ENCODE data around the gene TEKT5.

TEKT5 gene

DNA sequence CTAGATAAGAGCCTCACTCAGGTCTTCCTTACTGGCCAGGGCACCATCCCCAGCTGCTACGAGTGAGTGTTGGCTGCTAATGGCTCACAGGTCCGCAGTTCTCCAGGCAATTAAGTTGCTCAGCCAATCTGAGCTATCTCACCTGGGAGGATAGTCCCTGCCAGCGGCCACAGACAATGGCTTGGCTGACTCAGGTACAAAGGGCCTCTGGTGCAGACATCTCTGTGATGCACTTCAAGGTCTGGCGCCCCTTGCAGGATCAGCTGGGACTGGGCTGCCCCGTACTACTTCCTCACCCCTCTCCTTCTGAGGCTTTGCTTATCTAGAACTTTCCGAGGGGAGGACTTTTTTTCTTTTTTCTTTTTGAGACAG is 65.2 kb downstream of the TEKT5 start:
- Histone ChIP-seq H3K27ac (replicated peaks) (no peak overlapping the region), H3K27me3 (ENCODE audit: insufficient read depth, poor library complexity, severe bottlenecking) (no peaks in the 10 kb centered on the region), H3K4me3 (replicated peaks; ENCODE audit: insufficient read depth, low read length) (no peak overlapping the region)
- no peak for DNase-seq (ENCODE audit: low read depth in 1 of 2, low spot score in 1 of 2)
- no peak for TF ChIP-seq CTCF (IDR thresholded peaks at IDR 0.05; ENCODE audit: insufficient read depth, low read length)
- TF ChIP-seq, protein P1, sequence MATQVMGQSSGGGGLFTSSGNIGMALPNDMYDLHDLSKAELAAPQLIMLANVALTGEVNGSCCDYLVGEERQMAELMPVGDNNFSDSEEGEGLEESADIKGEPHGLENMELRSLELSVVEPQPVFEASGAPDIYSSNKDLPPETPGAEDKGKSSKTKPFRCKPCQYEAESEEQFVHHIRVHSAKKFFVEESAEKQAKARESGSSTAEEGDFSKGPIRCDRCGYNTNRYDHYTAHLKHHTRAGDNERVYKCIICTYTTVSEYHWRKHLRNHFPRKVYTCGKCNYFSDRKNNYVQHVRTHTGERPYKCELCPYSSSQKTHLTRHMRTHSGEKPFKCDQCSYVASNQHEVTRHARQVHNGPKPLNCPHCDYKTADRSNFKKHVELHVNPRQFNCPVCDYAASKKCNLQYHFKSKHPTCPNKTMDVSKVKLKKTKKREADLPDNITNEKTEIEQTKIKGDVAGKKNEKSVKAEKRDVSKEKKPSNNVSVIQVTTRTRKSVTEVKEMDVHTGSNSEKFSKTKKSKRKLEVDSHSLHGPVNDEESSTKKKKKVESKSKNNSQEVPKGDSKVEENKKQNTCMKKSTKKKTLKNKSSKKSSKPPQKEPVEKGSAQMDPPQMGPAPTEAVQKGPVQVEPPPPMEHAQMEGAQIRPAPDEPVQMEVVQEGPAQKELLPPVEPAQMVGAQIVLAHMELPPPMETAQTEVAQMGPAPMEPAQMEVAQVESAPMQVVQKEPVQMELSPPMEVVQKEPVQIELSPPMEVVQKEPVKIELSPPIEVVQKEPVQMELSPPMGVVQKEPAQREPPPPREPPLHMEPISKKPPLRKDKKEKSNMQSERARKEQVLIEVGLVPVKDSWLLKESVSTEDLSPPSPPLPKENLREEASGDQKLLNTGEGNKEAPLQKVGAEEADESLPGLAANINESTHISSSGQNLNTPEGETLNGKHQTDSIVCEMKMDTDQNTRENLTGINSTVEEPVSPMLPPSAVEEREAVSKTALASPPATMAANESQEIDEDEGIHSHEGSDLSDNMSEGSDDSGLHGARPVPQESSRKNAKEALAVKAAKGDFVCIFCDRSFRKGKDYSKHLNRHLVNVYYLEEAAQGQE (IDR thresholded peaks at IDR 0.05; ENCODE audit: insufficient replicate concordance, low read depth), result no peak

- peak in 1 of 2 experiments; percentile 47 for DNase-seq (ENCODE audit: low read depth in 1 of 2, low spot score in 1 of 2)
- TF ChIP-seq GABPA (IDR thresholded peaks at IDR 0.05; ENCODE audit: low read depth) (no peak), SPI1 (IDR thresholded peaks at IDR 0.05; ENCODE audit: borderline replicate concordance, low read depth) (no peak), POLR2AphosphoS5 (IDR thresholded peaks at IDR 0.05; ENCODE audit: low read depth) (no peak), CTCF (IDR thresholded peaks at IDR 0.05; ENCODE audit: insufficient read depth, low read length) (no peak)
- TF ChIP-seq, protein P1 (IDR thresholded peaks at IDR 0.05; ENCODE audit: insufficient replicate concordance, low read depth), result no peak
- H3K4me3 ChIP-seq (replicated peaks; ENCODE audit: insufficient read depth, low read length), result no peak overlapping the region
- no peaks in the 10 kb centered on the region for H3K27me3 ChIP-seq (ENCODE audit: insufficient read depth, poor library complexity, severe bottlenecking)
- no peak overlapping the region for H3K27ac ChIP-seq (replicated peaks)
Measured at GRCh38 chr16:10625595-10626357, 69.0 kb downstream of the TEKT5 start.

DNA sequence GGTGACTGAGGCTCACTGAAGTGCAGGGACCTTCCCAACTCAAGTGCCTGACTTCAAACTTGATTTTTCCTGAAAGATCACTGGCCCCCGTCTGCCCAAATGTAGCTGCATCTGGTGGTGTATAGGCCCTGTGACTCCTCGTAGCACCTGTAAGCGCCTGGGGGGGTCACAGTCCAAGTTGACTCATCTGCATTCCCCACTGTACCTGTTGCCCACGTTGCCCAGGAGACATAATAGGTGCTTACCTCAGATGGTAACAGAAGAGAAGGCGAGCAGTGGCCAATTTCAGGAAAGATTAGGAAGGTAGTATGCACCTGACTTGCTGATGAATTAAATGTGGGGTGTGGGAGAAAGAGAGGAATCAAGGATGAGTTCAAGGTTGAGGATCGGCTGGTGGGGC is 70.2 kb downstream of the TEKT5 start:
- DNase-seq (ENCODE audit: low read depth in 1 of 2, low spot score in 1 of 2), result no peak
- H3K4me3 ChIP-seq (replicated peaks; ENCODE audit: insufficient read depth, low read length), result no peak overlapping the region

More for the DNA sequence above, 70.2 kb downstream of the TEKT5 start:
- no peak overlapping the region for H3K27ac ChIP-seq (replicated peaks)
- H3K27me3 ChIP-seq (ENCODE audit: insufficient read depth, poor library complexity, severe bottlenecking), result no peaks in the 10 kb centered on the region
- TF ChIP-seq SPI1 (IDR thresholded peaks at IDR 0.05; ENCODE audit: borderline replicate concordance, low read depth) (no peak), POLR2AphosphoS5 (IDR thresholded peaks at IDR 0.05; ENCODE audit: low read depth) (no peak), GABPA (IDR thresholded peaks at IDR 0.05; ENCODE audit: low read depth) (no peak), CTCF (IDR thresholded peaks at IDR 0.05; ENCODE audit: insufficient read depth, low read length) (no peak)
- TF ChIP-seq, protein P1 (IDR thresholded peaks at IDR 0.05; ENCODE audit: insufficient replicate concordance, low read depth), result no peak
